Activated naive CD8-positive, alpha-beta T cell treated with anti-CD3 and anti-CD28 coated beads for 36 hours (primary cell): ENCODE data around the gene PTPRG. TPM values are rescaled to one million over a fixed set of nuclear protein-coding genes. Genes with fewer than 3 reads are reported as not detected.

Source experiments
- DNase-seq: peaks from one replicate; pipeline ENCODE4 v3.0.0; 2021
- H3K27ac Mint-ChIP-seq: one replicate; pipeline ENCODE4 v1.8.0; 2022; ENCODE audit warnings: mild to moderate bottlenecking, moderate library complexity, mixed read lengths
- H3K27me3 Mint-ChIP-seq: one replicate; pipeline ENCODE4 v1.8.0; 2022; ENCODE audit warnings: mild to moderate bottlenecking, mixed read lengths
- H3K36me3 Mint-ChIP-seq: one replicate; pipeline ENCODE4 v1.8.0; 2021; ENCODE audit warnings: mild to moderate bottlenecking, mixed read lengths
- H3K4me1 Mint-ChIP-seq: one replicate; pipeline ENCODE4 v1.8.0; 2021; ENCODE audit warnings: mixed read lengths
- H3K4me3 Mint-ChIP-seq: one replicate; pipeline ENCODE4 v1.8.0; 2022; ENCODE audit warnings: mild to moderate bottlenecking, moderate library complexity, mixed read lengths
- H3K9me3 Mint-ChIP-seq: one replicate; pipeline ENCODE4 v1.8.0; 2022; ENCODE audit warnings: mixed read lengths
- total RNA-seq, 2 experiments: library from RNA; stranded (reverse); gene quantifications; one replicate each; pipeline ENCODE4 v1.2.3, GENCODE V29; 2021

Gene PTPRG
- total RNA-seq, 2 experiments from 2014 or later, result 0.06 to 0.16 TPM

- Mint-ChIP-seq H3K36me3 (no peaks in the 10 kb centered on the region), H3K27ac (no peak overlapping the region), H3K4me3 (no peak overlapping the region), H3K27me3 (peaks cover 5% of the 10 kb centered on the region), H3K9me3 (no peaks in the 10 kb centered on the region), H3K4me1 (no peaks in the 10 kb centered on the region)
- no peak for DNase-seq
These were observed 296.7 kb downstream of the PTPRG start for GRCh38 chr3:61858054-61858453.

- H3K9me3 Mint-ChIP-seq, result no peaks in the 10 kb centered on the region
- H3K27me3 Mint-ChIP-seq, result peaks cover 5% of the 10 kb centered on the region
- no peak for DNase-seq
- no peak overlapping the region for H3K27ac Mint-ChIP-seq
- H3K4me3 Mint-ChIP-seq, result no peak overlapping the region
- H3K36me3 Mint-ChIP-seq, result no peaks in the 10 kb centered on the region
- no peaks in the 10 kb centered on the region for H3K4me1 Mint-ChIP-seq
These were observed 300.0 kb downstream of the PTPRG start for GRCh38 chr3:61861410-61861809.

DNA sequence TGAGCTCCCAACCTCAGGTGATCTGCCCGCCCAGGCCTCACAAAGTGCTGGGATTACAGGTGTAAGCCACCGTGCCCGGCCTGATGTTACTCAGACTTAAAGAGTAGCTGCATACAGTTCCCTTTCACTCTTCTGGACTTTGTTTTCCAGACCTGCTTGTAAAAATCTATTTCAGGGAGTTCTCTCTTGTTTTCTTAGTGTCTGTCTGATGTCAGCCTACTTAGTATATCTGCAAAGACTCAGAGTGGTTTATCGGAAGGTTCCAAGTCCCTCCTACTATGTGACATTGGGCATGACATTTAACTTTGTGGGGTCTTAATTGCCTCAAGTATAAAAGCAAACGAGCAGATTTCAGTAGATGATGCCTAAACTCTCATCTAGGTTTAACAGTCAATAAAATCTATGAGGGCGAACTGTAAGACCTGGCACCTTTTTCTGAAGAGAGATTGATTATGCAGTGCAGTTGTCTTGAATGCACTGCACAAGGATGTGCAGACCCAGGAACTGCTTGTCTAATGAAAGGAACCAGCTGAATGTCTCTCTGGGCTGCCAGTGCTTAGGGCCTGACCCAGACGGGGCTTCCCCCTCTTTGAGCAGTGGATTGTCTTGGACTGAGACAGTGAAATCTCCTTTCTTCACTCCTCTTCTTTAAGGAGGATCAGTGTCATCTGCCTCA, 301.4 kb downstream of the PTPRG start:
- Mint-ChIP-seq H3K9me3 (no peaks in the 10 kb centered on the region), H3K27ac (no peak overlapping the region), H3K36me3 (no peaks in the 10 kb centered on the region), H3K4me3 (no peak overlapping the region), H3K4me1 (no peaks in the 10 kb centered on the region), H3K27me3 (peaks cover 5% of the 10 kb centered on the region)
- DNase-seq, result no peak

DNA sequence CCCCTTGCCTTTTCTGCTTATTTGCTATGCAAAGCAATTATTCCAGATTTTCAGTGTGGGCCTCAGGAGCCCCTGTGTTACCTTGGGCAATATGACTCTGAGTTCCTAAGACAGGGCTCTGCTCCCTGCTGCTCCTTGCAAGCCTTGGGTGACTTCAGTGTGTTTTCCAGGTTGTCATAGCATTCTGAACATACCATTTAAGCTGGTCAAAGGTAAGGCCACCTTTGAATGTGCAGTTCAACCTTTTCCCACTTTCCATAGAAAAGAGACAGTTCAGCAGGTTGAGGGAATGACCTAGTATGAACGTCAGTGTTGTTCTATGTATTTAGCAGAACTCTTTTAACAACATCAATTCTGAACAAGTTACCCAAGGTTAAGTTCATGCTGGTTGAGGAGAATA, 302.2 kb downstream of the PTPRG start:
- Mint-ChIP-seq H3K4me3 (no peak overlapping the region), H3K4me1 (no peaks in the 10 kb centered on the region), H3K27me3 (peaks cover 5% of the 10 kb centered on the region), H3K9me3 (no peaks in the 10 kb centered on the region), H3K36me3 (no peaks in the 10 kb centered on the region), H3K27ac (no peak overlapping the region)
- DNase-seq, result no peak

DNA sequence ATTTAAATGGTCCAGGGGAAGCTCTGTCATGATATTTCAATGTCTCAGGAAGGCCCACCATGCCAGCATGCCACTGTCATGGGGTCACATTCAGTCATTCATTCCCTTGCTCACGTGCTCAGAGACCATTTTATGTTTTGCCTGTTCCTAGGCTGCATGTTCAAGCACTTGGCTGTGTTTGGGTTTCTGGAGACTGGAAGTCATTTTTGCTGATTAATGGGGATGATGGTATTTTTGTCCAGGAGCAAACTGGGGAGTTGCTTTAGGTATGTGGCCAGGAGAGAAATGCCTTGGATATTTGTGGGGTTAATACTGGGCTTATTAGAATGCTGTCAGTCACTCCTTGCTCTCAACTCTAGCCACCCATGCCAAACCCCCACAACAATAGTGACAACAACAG, 303.5 kb downstream of the PTPRG start:
- H3K27ac Mint-ChIP-seq, result no peak overlapping the region
- H3K9me3 Mint-ChIP-seq, result no peaks in the 10 kb centered on the region
- no peaks in the 10 kb centered on the region for H3K36me3 Mint-ChIP-seq
- no peak for DNase-seq
- H3K4me3 Mint-ChIP-seq, result no peak overlapping the region
- no peaks in the 10 kb centered on the region for H3K27me3 Mint-ChIP-seq
- H3K4me1 Mint-ChIP-seq, result no peaks in the 10 kb centered on the region

GRCh38 chr3:61865466-61866152, 304.2 kb downstream of the PTPRG start:
- no peaks in the 10 kb centered on the region for H3K27me3 Mint-ChIP-seq

DNA sequence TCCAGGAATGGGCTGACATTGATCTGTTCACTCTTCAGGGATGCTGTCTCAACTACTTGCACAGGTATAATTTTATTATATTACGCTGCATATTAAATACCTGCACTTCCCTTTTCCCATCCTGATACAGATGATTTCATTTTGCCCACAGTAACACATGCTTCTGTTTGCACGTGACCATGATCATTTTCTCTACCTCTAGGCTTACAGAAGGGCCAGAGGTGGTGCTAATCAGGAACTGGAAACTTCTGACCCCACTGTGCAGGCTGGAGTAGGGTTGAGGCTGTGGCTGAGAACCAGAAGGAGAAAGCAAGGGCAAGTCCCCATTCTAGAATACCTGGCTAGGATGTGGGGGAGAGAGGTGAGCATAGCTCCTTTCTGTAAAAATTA, 304.8 kb downstream of the PTPRG start:
- no peak overlapping the region for H3K4me3 Mint-ChIP-seq
- no peaks in the 10 kb centered on the region for H3K36me3 Mint-ChIP-seq
- H3K27me3 Mint-ChIP-seq, result no peaks in the 10 kb centered on the region
- no peak for DNase-seq
- H3K27ac Mint-ChIP-seq, result no peak overlapping the region
- no peaks in the 10 kb centered on the region for H3K9me3 Mint-ChIP-seq
- H3K4me1 Mint-ChIP-seq, result no peaks in the 10 kb centered on the region

More at GRCh38 chr3:61865466-61866152, 304.2 kb downstream of the PTPRG start:
- Mint-ChIP-seq H3K36me3 (no peaks in the 10 kb centered on the region), H3K4me1 (no peaks in the 10 kb centered on the region), H3K9me3 (no peaks in the 10 kb centered on the region), H3K27ac (no peak overlapping the region), H3K4me3 (no peak overlapping the region)
- DNase-seq, result no peak

GRCh38 chr3:61866961-61867461, 305.6 kb downstream of the PTPRG start:
- H3K27me3 Mint-ChIP-seq, result peaks cover under 1% of the 10 kb centered on the region
- no peak for DNase-seq
- H3K4me1 Mint-ChIP-seq, result no peaks in the 10 kb centered on the region
- H3K4me3 Mint-ChIP-seq, result no peak overlapping the region
- no peaks in the 10 kb centered on the region for H3K9me3 Mint-ChIP-seq
- H3K36me3 Mint-ChIP-seq, result no peaks in the 10 kb centered on the region
- no peak overlapping the region for H3K27ac Mint-ChIP-seq

DNA sequence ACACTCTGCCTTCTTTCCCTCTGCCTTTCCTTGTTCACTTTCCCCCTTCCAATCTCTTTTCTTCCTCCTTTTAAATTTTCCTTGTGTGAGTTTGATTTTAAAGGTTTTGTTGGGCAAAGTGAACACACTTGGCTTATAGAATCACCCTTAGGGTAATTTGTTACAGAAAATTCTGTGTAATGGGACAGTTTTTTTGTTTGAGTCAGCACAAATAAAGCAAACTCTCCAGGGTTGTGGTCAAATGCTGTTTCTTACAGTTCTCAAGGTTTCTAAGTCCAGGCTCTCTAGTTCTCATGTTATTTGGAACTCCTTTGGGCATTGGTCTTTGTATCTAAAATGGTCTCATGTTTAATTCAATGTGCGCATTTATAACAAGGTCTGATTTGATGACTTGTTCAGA, 307.1 kb downstream of the PTPRG start:
- no peak overlapping the region for H3K4me3 Mint-ChIP-seq
- H3K9me3 Mint-ChIP-seq, result no peaks in the 10 kb centered on the region
- H3K4me1 Mint-ChIP-seq, result no peaks in the 10 kb centered on the region
- no peaks in the 10 kb centered on the region for H3K36me3 Mint-ChIP-seq
- H3K27me3 Mint-ChIP-seq, result peaks cover 7% of the 10 kb centered on the region
- no peak for DNase-seq
- H3K27ac Mint-ChIP-seq, result no peak overlapping the region

DNA sequence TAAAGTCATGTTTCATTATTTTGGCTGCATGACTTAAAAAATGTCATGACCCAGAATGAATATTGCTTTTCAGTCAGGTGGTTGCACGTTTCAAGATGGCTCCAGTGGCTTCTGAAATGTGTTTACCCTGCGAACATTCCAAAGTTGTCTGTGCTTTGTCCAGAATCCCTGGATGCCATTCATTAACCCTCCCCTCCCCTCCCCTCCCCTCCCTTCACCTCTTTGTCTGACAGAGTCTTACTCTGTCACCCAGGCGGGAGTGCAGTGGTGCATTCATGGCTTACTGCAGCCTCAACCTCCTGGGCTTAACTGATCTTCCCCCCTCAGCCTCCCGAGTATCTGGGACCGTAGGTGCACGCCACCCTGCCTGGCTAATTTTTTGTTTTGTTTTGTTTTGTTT, 308.0 kb downstream of the PTPRG start:
- Mint-ChIP-seq H3K4me3 (no peak overlapping the region), H3K27me3 (peaks cover 7% of the 10 kb centered on the region), H3K27ac (no peak overlapping the region), H3K36me3 (no peaks in the 10 kb centered on the region), H3K9me3 (no peaks in the 10 kb centered on the region), H3K4me1 (no peaks in the 10 kb centered on the region)
- DNase-seq, result no peak

DNA sequence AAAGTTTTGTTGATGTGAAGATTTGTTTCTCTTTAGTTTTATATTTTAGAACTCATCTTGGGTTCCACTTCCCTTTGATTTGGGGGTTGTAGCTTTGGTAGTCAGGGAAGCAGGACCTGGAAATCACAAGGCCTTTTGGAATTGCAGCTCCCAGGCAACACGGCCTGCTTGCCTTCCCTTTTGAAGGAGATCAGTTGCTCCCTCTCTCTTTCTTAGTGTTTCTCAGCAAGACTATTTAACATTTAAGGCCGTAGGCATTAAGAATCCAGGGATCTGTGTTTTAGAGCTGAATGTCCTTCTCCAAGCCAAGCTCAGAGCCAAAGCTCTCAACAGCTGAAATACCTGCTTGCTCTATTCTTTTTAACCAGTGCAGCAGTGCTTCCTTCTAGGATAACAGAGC, 310.3 kb downstream of the PTPRG start:
- H3K4me1 Mint-ChIP-seq, result no peaks in the 10 kb centered on the region
- H3K36me3 Mint-ChIP-seq, result no peaks in the 10 kb centered on the region
- H3K4me3 Mint-ChIP-seq, result no peak overlapping the region
- no peak for DNase-seq
- H3K27me3 Mint-ChIP-seq, result peaks cover 7% of the 10 kb centered on the region
- no peak overlapping the region for H3K27ac Mint-ChIP-seq
- no peaks in the 10 kb centered on the region for H3K9me3 Mint-ChIP-seq

GRCh38 chr3:61872077-61872706, 310.8 kb downstream of the PTPRG start:
- Mint-ChIP-seq H3K4me1 (no peaks in the 10 kb centered on the region), H3K27ac (no peak overlapping the region), H3K9me3 (no peaks in the 10 kb centered on the region), H3K36me3 (no peaks in the 10 kb centered on the region), H3K27me3 (peaks cover 7% of the 10 kb centered on the region), H3K4me3 (no peak overlapping the region)
- no peak for DNase-seq

DNA sequence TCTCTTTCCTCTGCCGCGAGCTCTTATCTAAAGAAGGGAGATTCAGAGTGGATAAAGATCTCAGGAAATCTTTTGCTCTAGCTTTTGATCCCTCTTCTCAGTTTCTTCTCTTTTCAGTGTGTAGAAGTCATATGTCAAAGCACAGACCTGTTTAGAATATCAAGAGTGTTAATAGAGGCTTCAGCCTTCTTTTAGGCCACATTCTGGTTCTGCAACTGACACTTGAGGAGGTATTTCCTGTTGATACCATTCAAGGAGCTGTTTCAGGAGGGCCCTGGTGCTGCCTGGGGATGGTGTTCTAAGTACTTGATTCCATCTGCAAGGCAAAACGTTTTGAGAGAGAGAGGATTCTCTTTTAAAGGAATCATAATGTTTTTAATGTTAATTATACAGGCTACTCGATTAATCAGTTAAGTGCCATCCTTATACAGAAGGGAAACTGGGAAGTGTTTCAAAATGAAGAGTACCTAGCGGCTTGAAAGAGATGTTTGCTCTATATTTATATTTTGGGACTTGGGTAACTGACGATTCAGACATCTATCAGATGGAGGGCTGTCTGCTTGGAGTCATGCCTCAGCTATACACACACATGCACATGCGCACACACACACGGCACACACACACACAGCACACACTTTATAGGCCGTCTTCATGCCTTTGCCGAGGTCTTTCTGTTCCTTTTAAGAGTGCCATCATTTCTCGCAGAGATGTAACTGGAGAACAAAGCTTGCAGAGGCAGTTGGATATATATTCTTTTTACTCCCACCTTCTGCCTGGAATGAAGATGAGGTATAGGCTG, 313.9 kb downstream of the PTPRG start:
- Mint-ChIP-seq H3K36me3 (no peaks in the 10 kb centered on the region), H3K4me1 (no peaks in the 10 kb centered on the region), H3K9me3 (no peaks in the 10 kb centered on the region), H3K27ac (no peak overlapping the region), H3K27me3 (peaks cover 12% of the 10 kb centered on the region), H3K4me3 (no peak overlapping the region)
- DNase-seq, result no peak

DNA sequence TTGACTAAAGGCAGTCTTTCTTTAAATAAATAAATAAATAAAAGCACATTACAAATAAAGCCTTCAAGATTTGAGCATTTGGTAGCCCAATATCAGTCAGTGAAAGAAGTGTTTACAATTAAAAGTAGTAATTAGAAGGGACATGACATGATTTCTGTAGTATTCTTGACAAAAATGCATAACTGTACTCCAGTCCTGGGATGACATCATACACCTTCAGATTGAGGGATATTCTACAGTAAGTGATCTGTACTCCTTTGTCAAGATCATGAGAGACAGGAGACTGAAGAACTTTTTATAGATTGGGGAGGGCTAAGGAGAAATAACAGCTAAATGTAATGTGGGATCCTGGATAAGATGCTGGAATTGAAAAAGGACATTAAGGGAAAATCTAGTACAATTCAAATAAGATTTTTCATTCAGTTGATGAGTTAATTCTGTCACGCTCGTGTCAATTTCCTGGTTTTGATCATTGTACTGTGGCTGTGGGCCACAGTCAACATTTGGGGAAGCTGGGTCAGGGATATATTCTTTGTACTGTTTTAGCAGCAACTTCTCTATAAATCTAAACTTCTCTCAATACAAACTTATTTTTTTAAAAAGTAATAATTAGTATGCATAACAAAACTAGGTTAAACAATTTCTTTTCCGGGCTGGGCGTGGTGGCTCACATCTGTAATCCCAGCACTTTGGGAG, 314.8 kb downstream of the PTPRG start:
- Mint-ChIP-seq H3K4me3 (no peak overlapping the region), H3K27me3 (peaks cover 12% of the 10 kb centered on the region), H3K36me3 (no peaks in the 10 kb centered on the region), H3K4me1 (no peaks in the 10 kb centered on the region), H3K27ac (no peak overlapping the region), H3K9me3 (no peaks in the 10 kb centered on the region)
- no peak for DNase-seq
